H7 (cell line): ENCODE measurements around the gene SPNS2. TPM values are rescaled to one million over a fixed set of nuclear protein-coding genes. Genes with fewer than 3 reads are reported as not detected.

ENCODE experiments used
- DNase-seq: peaks from one replicate; pipeline ENCODE4 v3.0.0; 2012
- H3K27me3 ChIP-seq: 2 replicates; pipeline ENCODE4 v1.6.0; 2011; ENCODE audit warnings: mild to moderate bottlenecking, low read length; ENCODE audit not compliant: control insufficient read depth, insufficient read depth
- H3K36me3 ChIP-seq: replicated peaks from 2 replicates; pipeline ENCODE4 v1.5.1; 2011; ENCODE audit warnings: low read length; ENCODE audit not compliant: control insufficient read depth, insufficient read depth
- H3K4me3 ChIP-seq: 2 replicates; pipeline ENCODE4 v1.5.1; 2011; ENCODE audit warnings: low read depth, mild to moderate bottlenecking, control low read depth, low read length, moderate library complexity; ENCODE audit not compliant: insufficient read depth
- total RNA-seq: library from RNA; depleted of rRNA; stranded (reverse); fragments of >200 nt; shearing (Covaris generic); gene quantifications from 2 replicates; pipeline ENCODE4 v1.2.3, GENCODE V29; 2014

Gene SPNS2
- total RNA-seq, 1 experiment from 2014 or later: 2.1 TPM

GRCh38 chr17:4515501-4515900 lies 16.8 kb downstream of the SPNS2 start:
- Histone ChIP-seq H3K27me3 (no peaks in the 10 kb centered on the region; the same call in 1 of the 2 replicates), H3K4me3 (no peak overlapping the region), H3K36me3 (no peaks in the 10 kb centered on the region)
- no peak for DNase-seq

GRCh38 chr17:4516735-4517134 lies 18.1 kb downstream of the SPNS2 start:
- Histone ChIP-seq H3K36me3 (no peaks in the 10 kb centered on the region), H3K4me3 (no peak overlapping the region), H3K27me3 (no peaks in the 10 kb centered on the region; the same call in 1 of the 2 replicates)
- DNase-seq: no peak

- Histone ChIP-seq H3K4me3 (no peak overlapping the region), H3K36me3 (no peaks in the 10 kb centered on the region), H3K27me3 (no peaks in the 10 kb centered on the region; the same call in 1 of the 2 replicates)
- DNase-seq: no peak
These were observed 20.2 kb downstream of the SPNS2 start for GRCh38 chr17:4518901-4519300.

GRCh38 chr17:4519361-4519788 lies 20.7 kb downstream of the SPNS2 start:
- no peaks in the 10 kb centered on the region for H3K36me3 ChIP-seq
- H3K27me3 ChIP-seq: no peaks in the 10 kb centered on the region; the same call in 1 of the 2 replicates
- peak; percentile 74 for DNase-seq
- no peak overlapping the region for H3K4me3 ChIP-seq

- Histone ChIP-seq H3K4me3 (no peak overlapping the region), H3K27me3 (no peaks in the 10 kb centered on the region; the same call in 1 of the 2 replicates), H3K36me3 (no peaks in the 10 kb centered on the region)
- no peak for DNase-seq
These were observed 21.6 kb downstream of the SPNS2 start for GRCh38 chr17:4520060-4520893.

- Histone ChIP-seq H3K36me3 (no peaks in the 10 kb centered on the region), H3K27me3 (no peaks in the 10 kb centered on the region; the same call in 1 of the 2 replicates), H3K4me3 (no peak overlapping the region)
- no peak for DNase-seq
These were observed 22.4 kb downstream of the SPNS2 start for GRCh38 chr17:4520894-4521600.

- DNase-seq: no peak
- H3K36me3 ChIP-seq: no peaks in the 10 kb centered on the region
- no peaks in the 10 kb centered on the region; the same call in 1 of the 2 replicates for H3K27me3 ChIP-seq
- no peak overlapping the region for H3K4me3 ChIP-seq
These were observed 24.0 kb downstream of the SPNS2 start for GRCh38 chr17:4522661-4523060.

GRCh38 chr17:4523946-4524345 lies 25.3 kb downstream of the SPNS2 start:
- H3K36me3 ChIP-seq: no peaks in the 10 kb centered on the region
- no peaks in the 10 kb centered on the region; the same call in 1 of the 2 replicates for H3K27me3 ChIP-seq
- H3K4me3 ChIP-seq: no peak overlapping the region
- no peak for DNase-seq

- DNase-seq: no peak
- no peak overlapping the region for H3K4me3 ChIP-seq
- no peaks in the 10 kb centered on the region for H3K36me3 ChIP-seq
- peaks cover under 1% of the 10 kb centered on the region; the same call in 1 of the 2 replicates for H3K27me3 ChIP-seq
These were observed 27.2 kb downstream of the SPNS2 start for GRCh38 chr17:4525691-4526397.

- Histone ChIP-seq H3K4me3 (no peak overlapping the region), H3K27me3 (peaks cover 3% of the 10 kb centered on the region; the same call in 1 of the 2 replicates), H3K36me3 (no peaks in the 10 kb centered on the region)
- no peak for DNase-seq
These were observed 28.5 kb downstream of the SPNS2 start for GRCh38 chr17:4527134-4527533.

- H3K27me3 ChIP-seq: peaks cover 3% of the 10 kb centered on the region; the same call in 1 of the 2 replicates
- DNase-seq: peak; percentile 63
These were observed 29.0 kb downstream of the SPNS2 start for GRCh38 chr17:4527566-4528125.

GRCh38 chr17:4529533-4530152 lies 31.0 kb downstream of the SPNS2 start:
- Histone ChIP-seq H3K27me3 (peaks cover 3% of the 10 kb centered on the region; the same call in 1 of the 2 replicates), H3K36me3 (no peaks in the 10 kb centered on the region), H3K4me3 (no peak overlapping the region)
- DNase-seq: no peak

More at GRCh38 chr17:4527566-4528125, 29.0 kb downstream of the SPNS2 start:
- Histone ChIP-seq H3K4me3 (no peak overlapping the region), H3K36me3 (no peaks in the 10 kb centered on the region)

- Histone ChIP-seq H3K27me3 (peaks cover 3% of the 10 kb centered on the region; the same call in 1 of the 2 replicates), H3K36me3 (no peaks in the 10 kb centered on the region), H3K4me3 (no peak overlapping the region)
- DNase-seq: no peak
These were observed 32.4 kb downstream of the SPNS2 start for GRCh38 chr17:4530799-4531730.
